Psoas muscle (tissue), 8 donors: ENCODE results near the gene GRHL3. TPM values are rescaled to one million over a fixed set of nuclear protein-coding genes. Genes with fewer than 3 reads are reported as not detected.

ENCODE experiments used
- ATAC-seq, 4 donors: fragments of 200-7000 bp; cut with Tn5 transposase; one replicate each; pipeline ENCODE4 v1.9.1; 2020; ENCODE audit warnings: moderate library complexity in 3 of 4, mild to moderate bottlenecking in 2 of 4
- DNase-seq, 2 donors: peaks; one replicate each; pipeline ENCODE4 v3.0.0-alpha.2; 2020
- H3K27ac ChIP-seq: fragments of 200-600 bp; one replicate; pipeline ENCODE4 v1.8.0; 2022
- H3K27me3 ChIP-seq, 3 donors: fragments of 200-600 bp in 1 of 3; one replicate each; pipeline versions ENCODE4 v1.6.1 to v1.8.0; 2013 to 2022; ENCODE audit warnings: low read length in 2 of 3, mild to moderate bottlenecking in 2 of 3, moderate library complexity in 1 of 3; ENCODE audit not compliant: insufficient read depth in 3 of 3
- H3K36me3 ChIP-seq, 2 donors: fragments of 200-600 bp in 1 of 2; one replicate each; pipeline versions ENCODE4 v1.6.1 to v1.8.0; 2013 to 2022; ENCODE audit warnings: low read depth in 1 of 2, mild to moderate bottlenecking in 1 of 2, moderate library complexity in 1 of 2; ENCODE audit not compliant: insufficient read depth in 1 of 2
- H3K4me1 ChIP-seq: fragments of 200-600 bp; one replicate; pipeline ENCODE4 v1.8.0; 2022
- H3K4me3 ChIP-seq: fragments of 200-600 bp; one replicate; pipeline ENCODE4 v1.8.0; 2022; ENCODE audit warnings: mild to moderate bottlenecking
- H3K9me3 ChIP-seq: fragments of 200-600 bp; one replicate; pipeline ENCODE4 v1.8.0; 2022
- CTCF ChIP-seq: fragments of 200-600 bp; IDR thresholded peaks from one replicate; pipeline ENCODE4 v1.8.0; 2022; ENCODE audit warnings: antibody characterized with exemption
- WGBS, 3 donors: extraction: QIAGEN DNeasy Blood & Tissue Kit; methylation state at CpG; one replicate each; pipeline versions ENCODE4 v1.1.6 to v1.1.7; 2013; 5-methylcytosine and 5-hydroxymethylcytosine counted together
- intact Hi-C, 2 donors: fragments of 100-400 bp; cut with DNase I; formaldehyde crosslinking; loops; one replicate each; pipeline versions ENCODE4 v1.11.0 to v1.14.2; 2022
- polyA plus RNA-seq, 3 donors: library from polyadenylated mRNA; stranded (reverse); fragments of 200-250 nt; gene quantifications; one replicate each; pipeline ENCODE4 v1.2.3, GENCODE V29; 2013
- total RNA-seq, 4 donors: library from RNA; stranded (reverse); fragmentation: NEBNext Ultra II Directional in 2 of 4; extraction: Animal tissue kit (Norgen Biotek cat#: 25700) in 2 of 4; gene quantifications; one replicate each; pipeline versions ENCODE4 v1.2.1 to v1.2.4, GENCODE V29; 2021 to 2023
- donor health status: healthy with polysubstance abuse.
- donor health status: DM: no; HTN: no; CAD: no; lungs with moderate emphysema.
- donor health status: Bipolar disorder and iron deficiency.
- donor health status: healthy.
- donor health status: DM: yes; HTN: yes; CAD: no.
- donor health status: DM: no; HTN: no; CAD: no.
- donor health status: DM: no; HTN: no; CAD: no.
- donor health status: DM: yes; HTN: yes; CAD: no.

Gene GRHL3
- total and polyA plus RNA-seq, 7 donors, result 0.08 to 0.30 TPM; not detected in 5

DNA sequence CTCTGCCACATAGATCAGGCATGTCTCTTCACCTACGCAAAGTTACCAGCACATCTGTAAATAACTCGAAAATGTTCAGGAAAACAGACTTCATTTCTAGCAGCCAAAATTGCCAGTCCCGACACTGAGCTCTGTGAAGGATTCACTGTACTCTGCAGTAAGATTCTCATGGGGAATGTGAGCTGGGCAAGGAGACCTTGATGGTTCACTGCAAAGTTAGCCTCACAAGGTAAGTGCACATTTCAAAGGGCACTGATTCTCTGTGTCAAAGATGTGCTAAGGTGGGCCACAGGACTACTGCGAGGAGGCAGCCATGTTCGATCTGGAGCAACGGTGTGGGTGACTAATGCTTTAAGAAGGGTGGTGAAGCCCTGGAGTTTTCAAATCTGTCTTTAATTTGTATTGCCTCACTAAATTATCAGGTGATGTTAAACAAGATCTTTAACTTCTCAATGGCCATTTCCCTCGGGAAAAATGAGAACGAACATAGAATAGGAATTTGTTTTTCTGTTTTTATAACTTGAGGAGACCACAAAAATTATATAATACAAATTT is 69.3 kb downstream of the GRHL3 start:
- DNase-seq, result no peak
- 91 to 94% (median 92%) methylated on average over 8 of the region's 8 CpGs for WGBS, 3 donors
- TF ChIP-seq CTCF, result no peak
- no peak overlapping the region for H3K27ac ChIP-seq
- peaks cover 4% of the 10 kb centered on the region for H3K4me1 ChIP-seq
- ATAC-seq, result no peak
- no peaks in the 10 kb centered on the region for H3K36me3 ChIP-seq
- intact Hi-C loops, result loop anchor here in 1 of 2 donors (2.0 to 5.0 kb wide), 2 partner anchors 66 to 236 kb away; no protein-coding TSS in a partner anchor
- H3K27me3 ChIP-seq, result no peaks in the 10 kb centered on the region
- H3K9me3 ChIP-seq, result no peaks in the 10 kb centered on the region
- no peak overlapping the region for H3K4me3 ChIP-seq

DNA sequence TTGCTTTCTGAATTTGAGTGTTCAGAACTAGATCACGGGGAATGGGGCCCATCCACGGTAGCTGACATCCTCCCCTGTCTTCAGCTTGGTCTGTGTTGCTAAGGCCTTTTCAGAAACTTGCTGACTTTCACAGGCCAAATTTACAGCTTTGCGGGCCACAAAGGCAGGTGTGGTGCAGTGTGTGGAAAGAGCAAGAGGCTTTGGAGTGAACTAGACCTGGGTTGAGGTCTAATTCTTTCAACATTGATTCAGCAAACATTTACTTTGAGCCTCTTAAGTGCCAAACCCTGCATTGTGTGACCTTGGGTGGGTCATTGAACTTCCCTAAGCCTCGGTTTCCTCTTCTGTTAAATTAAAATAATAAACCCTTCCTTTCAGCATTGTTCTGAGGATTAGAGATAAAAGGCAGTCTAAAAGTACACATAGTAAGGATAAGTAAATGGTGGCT is 70.1 kb downstream of the GRHL3 start:
- no peak overlapping the region for H3K4me3 ChIP-seq
- H3K27me3 ChIP-seq, result no peaks in the 10 kb centered on the region
- intact Hi-C loops, result loop anchor here in 1 of 2 donors (2.0 to 5.0 kb wide), 2 partner anchors 67 to 236 kb away; no protein-coding TSS in a partner anchor
- H3K27ac ChIP-seq, result no peak overlapping the region
- no peaks in the 10 kb centered on the region for H3K9me3 ChIP-seq
- no peak for DNase-seq
- TF ChIP-seq CTCF, result no peak
- H3K4me1 ChIP-seq, result peaks cover 4% of the 10 kb centered on the region
- no peak for ATAC-seq
- 87 to 96% (median 94%) methylated on average over 4 of the region's 4 CpGs for WGBS, 3 donors
- no peaks in the 10 kb centered on the region for H3K36me3 ChIP-seq

GRCh38 chr1:24390924-24391782 is 72.0 kb downstream of the GRHL3 start:
- no peaks in the 10 kb centered on the region for H3K36me3 ChIP-seq
- H3K27me3 ChIP-seq, result no peaks in the 10 kb centered on the region
- DNase-seq (peak; percentile 75 to 87), ATAC-seq (peak; percentile 94 to 97 (median 94))
- peak overlapping the region; percentile 73 for H3K27ac ChIP-seq
- TF ChIP-seq CTCF, result peak; percentile 94
- intact Hi-C loops, result loop anchor here (1.0 to 5.0 kb wide), 3 partner anchors 192 to 319 kb away; no protein-coding TSS in a partner anchor
- WGBS, 3 donors, result 9 to 11% (median 9%) methylated on average over 12 of the region's 12 CpGs
- H3K4me1 ChIP-seq, result peaks cover 4% of the 10 kb centered on the region
- peak overlapping the region; percentile 20 for H3K4me3 ChIP-seq
- no peaks in the 10 kb centered on the region for H3K9me3 ChIP-seq

GRCh38 chr1:24391882-24392603 is 72.9 kb downstream of the GRHL3 start:
- H3K9me3 ChIP-seq, result no peaks in the 10 kb centered on the region
- DNase-seq, result peak; percentile 58 to 74
- peak; percentile 86 to 93 (median 88) for ATAC-seq
- peak overlapping the region; percentile 20 for H3K4me3 ChIP-seq
- peak; percentile 74 for TF ChIP-seq CTCF
- H3K27me3 ChIP-seq, result no peaks in the 10 kb centered on the region
- WGBS, 3 donors, result 24 to 45% (median 29%) methylated on average over 11 of the region's 11 CpGs
- peaks cover 4% of the 10 kb centered on the region for H3K4me1 ChIP-seq
- no peaks in the 10 kb centered on the region for H3K36me3 ChIP-seq
- peak overlapping the region; percentile 73 for H3K27ac ChIP-seq
- intact Hi-C loops, result loop anchor here (1.0 to 5.0 kb wide), 4 partner anchors 193 to 320 kb away; no protein-coding TSS in a partner anchor
